ENCODE results near the gene SLC10A7.

Gene SLC10A7

GRCh38 chr4:146237092-146237491 lies 284.6 kb downstream of the SLC10A7 start:
- DNase-seq (ENCODE audit: extremely low read depth, low read depth): no peak
- H3K4me3 ChIP-seq (replicated peaks; ENCODE audit: low read depth, low read length): no peak overlapping the region
- no peak for TF ChIP-seq CTCF (IDR thresholded peaks at IDR 0.05; ENCODE audit: low read depth, low read length, missing control alignments)

GRCh38 chr4:146236216-146236615 lies 285.5 kb downstream of the SLC10A7 start:
- no peak overlapping the region for H3K4me3 ChIP-seq (replicated peaks; ENCODE audit: low read depth, low read length)
- TF ChIP-seq CTCF (IDR thresholded peaks at IDR 0.05; ENCODE audit: low read depth, low read length, missing control alignments): no peak
- DNase-seq (ENCODE audit: extremely low read depth, low read depth): no peak

- no peak for DNase-seq (ENCODE audit: extremely low read depth, low read depth)
- no peak overlapping the region for H3K4me3 ChIP-seq (replicated peaks; ENCODE audit: low read depth, low read length)
- TF ChIP-seq CTCF (IDR thresholded peaks at IDR 0.05; ENCODE audit: low read depth, low read length, missing control alignments): no peak
These were observed 286.0 kb downstream of the SLC10A7 start for GRCh38 chr4:146235654-146236177.

- no peak for TF ChIP-seq CTCF (IDR thresholded peaks at IDR 0.05; ENCODE audit: low read depth, low read length, missing control alignments)
- DNase-seq (ENCODE audit: extremely low read depth, low read depth): no peak
- H3K4me3 ChIP-seq (replicated peaks; ENCODE audit: low read depth, low read length): no peak overlapping the region
These were observed 289.5 kb downstream of the SLC10A7 start for GRCh38 chr4:146232131-146232722.

GRCh38 chr4:146229406-146229805 lies 292.3 kb downstream of the SLC10A7 start:
- no peak for TF ChIP-seq CTCF (IDR thresholded peaks at IDR 0.05; ENCODE audit: low read depth, low read length, missing control alignments)
- H3K4me3 ChIP-seq (replicated peaks; ENCODE audit: low read depth, low read length): no peak overlapping the region
- no peak for DNase-seq (ENCODE audit: extremely low read depth, low read depth)

GRCh38 chr4:146224326-146224966 lies 297.3 kb downstream of the SLC10A7 start:
- no peak overlapping the region for H3K4me3 ChIP-seq (replicated peaks; ENCODE audit: low read depth, low read length)
- TF ChIP-seq CTCF (IDR thresholded peaks at IDR 0.05; ENCODE audit: low read depth, low read length, missing control alignments): no peak
- no peak for DNase-seq (ENCODE audit: extremely low read depth, low read depth)

All from HFF-Myc (cell line).